GM23338 (cell line): ENCODE measurements around the gene OR4S2. TPM values are rescaled to one million over a fixed set of nuclear protein-coding genes. Genes with fewer than 3 reads are reported as not detected.

Source experiments
- ATAC-seq: fragments of 200-7000 bp; cut with Tn5 transposase; 3 replicates; pipeline ENCODE4 v1.9.1; 2020
- DNase-seq: peaks from one replicate; pipeline ENCODE4 v3.0.0-alpha.2; 2015; ENCODE audit warnings: low spot score
- H2AFZ ChIP-seq: fragments of 200-600 bp; sonication (generic); 2 replicates; pipeline ENCODE4 v1.8.0; 2016; ENCODE audit warnings: antibody characterized with exemption, mild to moderate bottlenecking, moderate library complexity
- H3F3A ChIP-seq: fragments of 200-600 bp; sonication (generic); replicated peaks from 2 replicates; pipeline ENCODE4 v1.8.0; 2017; ENCODE audit warnings: antibody characterized with exemption, mixed run types, low read depth
- H3K27ac ChIP-seq: fragments of 200-600 bp; sonication (generic); 2 replicates; pipeline ENCODE4 v1.6.1; 2016; ENCODE audit warnings: low read depth
- H3K27me3 ChIP-seq: fragments of 200-600 bp; sonication (generic); 2 replicates; pipeline ENCODE4 v1.8.0; 2016; ENCODE audit warnings: mild to moderate bottlenecking, mixed run types, moderate library complexity; ENCODE audit not compliant: insufficient read depth
- H3K36me3 ChIP-seq: fragments of 200-600 bp; sonication (generic); 2 replicates; pipeline ENCODE4 v1.8.0; 2016; ENCODE audit warnings: mild to moderate bottlenecking; ENCODE audit not compliant: insufficient read depth
- H3K4me1 ChIP-seq: fragments of 200-600 bp; sonication (generic); 2 replicates; pipeline ENCODE4 v1.8.0; 2016; ENCODE audit warnings: mild to moderate bottlenecking, moderate library complexity; ENCODE audit not compliant: insufficient read depth
- H3K4me2 ChIP-seq: fragments of 200-600 bp; sonication (generic); 2 replicates; pipeline ENCODE4 v1.7.1; 2017; ENCODE audit warnings: mixed run types
- H3K4me3 ChIP-seq: fragments of 200-600 bp; sonication (generic); 2 replicates; pipeline ENCODE4 v1.6.1; 2016; ENCODE audit warnings: mixed run types
- H3K79me2 ChIP-seq: fragments of 200-600 bp; sonication (generic); replicated peaks from 2 replicates; pipeline ENCODE4 v1.8.0; 2017; ENCODE audit warnings: mild to moderate bottlenecking; ENCODE audit not compliant: insufficient read depth
- H3K9me2 ChIP-seq: fragments of 200-600 bp; sonication (generic); 2 replicates; pipeline ENCODE4 v1.8.0; 2017; ENCODE audit not compliant: insufficient read depth
- H4K20me1 ChIP-seq: fragments of 200-600 bp; sonication (generic); replicated peaks from 2 replicates; pipeline ENCODE4 v1.8.0; 2017; ENCODE audit warnings: mild to moderate bottlenecking; ENCODE audit not compliant: insufficient read depth
- H3K27ac Mint-ChIP-seq: 2 replicates; pipeline ENCODE4 v1.8.0; 2020; ENCODE audit warnings: inconsistent platforms, mild to moderate bottlenecking, moderate library complexity, mixed read lengths
- H3K27me3 Mint-ChIP-seq: 3 replicates; pipeline ENCODE4 v1.8.0; 2022; ENCODE audit warnings: low read depth, mild to moderate bottlenecking, moderate library complexity, mixed read lengths, inconsistent platforms; ENCODE audit not compliant: insufficient read depth, poor library complexity
- H3K36me3 Mint-ChIP-seq: 3 replicates; pipeline ENCODE4 v1.8.0; 2021; ENCODE audit warnings: low read depth, mild to moderate bottlenecking, inconsistent platforms, moderate library complexity, mixed read lengths
- H3K4me1 Mint-ChIP-seq: 3 replicates; pipeline ENCODE4 v1.8.0; 2020; ENCODE audit warnings: mild to moderate bottlenecking, inconsistent platforms, mixed read lengths
- H3K4me3 Mint-ChIP-seq: 3 replicates; pipeline ENCODE4 v1.8.0; 2021; ENCODE audit warnings: moderate library complexity, mild to moderate bottlenecking, inconsistent platforms, mixed read lengths
- H3K9me3 Mint-ChIP-seq: 3 replicates; pipeline ENCODE4 v1.8.0; 2020; ENCODE audit warnings: moderate library complexity, mild to moderate bottlenecking, inconsistent platforms, mixed read lengths
- CREB1 ChIP-seq: fragments of 250-450 bp; sonication (Bioruptor Pico); IDR thresholded peaks from 2 replicates; pipeline ENCODE4 v1.5.0; 2020; ENCODE audit warnings: low read depth, mild to moderate bottlenecking, moderate library complexity
- ETS1 ChIP-seq: IDR thresholded peaks from 2 replicates; pipeline ENCODE4 v1.6.1; 2016; ENCODE audit warnings: antibody characterized with exemption
- JUNB ChIP-seq: IDR thresholded peaks from one replicate; pipeline ENCODE4 v1.6.1; 2016; ENCODE audit warnings: antibody characterized with exemption; ENCODE audit not compliant: unreplicated experiment
- POLR2AphosphoS5 ChIP-seq: IDR thresholded peaks from 2 replicates; pipeline ENCODE4 v1.6.1; 2016; ENCODE audit warnings: antibody characterized with exemption, low read depth
- STAT1 ChIP-seq: IDR thresholded peaks from one replicate; pipeline ENCODE4 v1.6.1; 2016; ENCODE audit warnings: antibody characterized with exemption; ENCODE audit not compliant: unreplicated experiment
- ZNF114 ChIP-seq: fragments of 250-450 bp; sonication (Bioruptor Pico); IDR thresholded peaks from 2 replicates; pipeline ENCODE4 v1.5.0; 2020; ENCODE audit warnings: mild to moderate bottlenecking, moderate library complexity
- ZNF331 ChIP-seq: fragments of 250-450 bp; sonication (Bioruptor Pico); IDR thresholded peaks from 2 replicates; pipeline ENCODE4 v1.5.0; 2020; ENCODE audit warnings: low read depth, mild to moderate bottlenecking, moderate library complexity
- ZNF462 ChIP-seq: fragments of 250-450 bp; sonication (Bioruptor Pico); IDR thresholded peaks from 2 replicates; pipeline ENCODE4 v1.5.0; 2020; ENCODE audit warnings: mild to moderate bottlenecking, moderate library complexity
- polyA plus RNA-seq: library from polyadenylated mRNA; unstranded; fragments of >200 nt; fragmentation: Nextera tagmentation; extraction: Ambion mirVana; gene quantifications from 2 replicates; pipeline ENCODE4 v1.2.1, GENCODE V29; 2016
- total RNA-seq: library from RNA; depleted of rRNA; stranded (reverse); fragments of >200 nt; shearing (Covaris generic); gene quantifications from 2 replicates; pipeline ENCODE4 v1.2.3, GENCODE V29; 2014

Gene OR4S2
- total and polyA plus RNA-seq, 2 experiments from 2014 or later: not detected

GRCh38 chr11:55669376-55669775, 21.2 kb downstream of the OR4S2 start:
- Histone ChIP-seq H3K79me2 (no peaks in the 10 kb centered on the region), H3K4me3 (no peak overlapping the region), H3K9me2 (no peaks in the 10 kb centered on the region), H3F3A (no peaks in the 10 kb centered on the region), H3K36me3 (peaks cover 12% of the 10 kb centered on the region; the same call in 1 of the 2 replicates), H4K20me1 (no peaks in the 10 kb centered on the region), H3K4me2 (no peak overlapping the region), H3K27me3 (no peaks in the 10 kb centered on the region), H3K4me1 (no peaks in the 10 kb centered on the region), H2AFZ (no peak overlapping the region), H3K27ac (no peak overlapping the region)
- H3K27ac Mint-ChIP-seq: no peak overlapping the region
- no peaks in the 10 kb centered on the region for H3K4me1 Mint-ChIP-seq
- TF ChIP-seq STAT1 (no peak), ZNF331 (CRISPR knock-in tag) (no peak), JUNB (no peak), ZNF114 (CRISPR knock-in tag) (no peak), POLR2AphosphoS5 (no peak), ZNF462 (CRISPR knock-in tag) (no peak)
- no peak overlapping the region for H3K4me3 Mint-ChIP-seq
- DNase-seq: no peak
- no peak for ATAC-seq
- no peaks in the 10 kb centered on the region for H3K27me3 Mint-ChIP-seq
- H3K36me3 Mint-ChIP-seq: peaks cover 10% of the 10 kb centered on the region; the same call in 2 of the 3 replicates
- H3K9me3 Mint-ChIP-seq: peaks cover 85% of the 10 kb centered on the region

DNA sequence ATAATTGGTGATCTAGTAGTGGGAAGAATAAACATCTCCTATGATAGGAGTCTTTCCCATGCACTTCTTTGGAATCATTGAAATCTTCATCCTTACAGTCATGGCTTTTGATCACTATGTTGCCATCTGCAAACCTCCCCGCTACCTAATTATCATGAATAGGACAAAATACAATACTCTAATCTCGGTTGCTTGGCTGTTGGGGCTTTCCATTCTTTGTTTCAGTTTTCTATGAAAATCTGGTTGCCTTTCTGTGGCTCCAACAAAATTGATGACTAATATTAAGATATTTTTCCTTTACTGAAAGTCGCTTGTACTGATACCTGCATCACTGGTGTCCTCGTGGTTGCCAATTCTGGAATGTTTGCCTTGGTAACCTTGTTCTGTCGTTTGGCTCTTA, 25.7 kb downstream of the OR4S2 start:
- Histone ChIP-seq H3K4me3 (no peak overlapping the region), H3K4me2 (no peak overlapping the region), H3K27me3 (no peaks in the 10 kb centered on the region), H3K27ac (no peak overlapping the region), H3K36me3 (peaks cover 6% of the 10 kb centered on the region), H3K4me1 (no peaks in the 10 kb centered on the region), H3K9me2 (no peaks in the 10 kb centered on the region), H3K79me2 (no peaks in the 10 kb centered on the region), H2AFZ (no peak overlapping the region), H4K20me1 (no peaks in the 10 kb centered on the region), H3F3A (no peaks in the 10 kb centered on the region)
- ATAC-seq: no peak
- Mint-ChIP-seq H3K4me1 (no peaks in the 10 kb centered on the region), H3K27ac (no peak overlapping the region), H3K36me3 (peaks cover 5% of the 10 kb centered on the region; the same call in 1 of the 3 replicates), H3K9me3 (peaks cover 75% of the 10 kb centered on the region), H3K27me3 (no peaks in the 10 kb centered on the region), H3K4me3 (no peak overlapping the region)
- DNase-seq: no peak
- no peak for TF ChIP-seq ZNF114 (CRISPR knock-in tag)
- TF ChIP-seq ETS1: no peak
- TF ChIP-seq CREB1: no peak
- TF ChIP-seq POLR2AphosphoS5: no peak
- no peak for TF ChIP-seq JUNB
